K562 (cell line): ENCODE measurements around the gene LMNTD2. TPM values are rescaled to one million over a fixed set of nuclear protein-coding genes. Genes with fewer than 3 reads are reported as not detected.
A peak's percentile ranks its signal among the peaks of the same experiment; 100 is the strongest.

Experiments
- ETV5 ChIP-seq: sonication (generic); formaldehyde crosslinking; IDR thresholded peaks from 2 replicates; pipeline ENCODE4 v1.4.0; 2020; ENCODE audit warnings: low read depth, mild to moderate bottlenecking, missing genetic modification reagents
- FOXM1 ChIP-seq, 2 experiments: fragments of 450-650 bp in 1 of 2; sonication (generic) in 1 of 2; formaldehyde crosslinking in 1 of 2; IDR thresholded peaks; 2 replicates each; pipeline versions ENCODE4 v1.6.1 to v1.9.0; 2017 to 2022; ENCODE audit warnings: low read depth in 2 of 2, mild to moderate bottlenecking in 2 of 2, missing genetic modification reagents in 1 of 2, moderate library complexity in 1 of 2
- MYNN ChIP-seq, 2 experiments: sonication (generic); formaldehyde crosslinking in 1 of 2; IDR thresholded peaks; 2 replicates each; pipeline versions ENCODE4 v1.5.0 to v1.6.1; 2016 to 2020; ENCODE audit warnings: antibody characterized with exemption in 1 of 2, missing genetic modification reagents in 1 of 2
- ZNF184 ChIP-seq: sonication (generic); formaldehyde crosslinking; IDR thresholded peaks from 2 replicates; pipeline ENCODE4 v1.5.0; 2020; ENCODE audit warnings: missing genetic modification reagents
- ZNF586 ChIP-seq: fragments of 450-650 bp; formaldehyde crosslinking; conservative IDR thresholded peaks from 2 replicates; pipeline ENCODE4 v1.4.0; 2020; ENCODE audit warnings: mild to moderate bottlenecking, moderate library complexity
- polyA plus RNA-seq, 8 experiments: library from polyadenylated mRNA; depleted of rRNA in 4 of 8; stranded (reverse) in 5 of 8; unstranded in 3 of 8; fragments of >200 nt; fragmentation: Nextera tagmentation in 2 of 8; fragmentation: Illumina TruSeq in 1 of 8; extraction: Ambion mirVana in 2 of 8; extraction: Trizol in 1 of 8; gene quantifications; 2 replicates each; pipeline versions ENCODE4 v1.2.1 to v1.2.3, GENCODE V29; 2011 to 2014; ENCODE audit warnings: inconsistent platforms in 1 of 8, missing spikeins in 1 of 8
- total RNA-seq, 7 experiments: library from RNA; depleted of rRNA in 6 of 7; stranded (reverse); fragments of >200 nt in 6 of 7; fragmentation: Illumina TruSeq in 2 of 7; extraction: Trizol in 2 of 7; gene quantifications; 2 replicates each; pipeline versions ENCODE4 v1.2.1 to v1.2.3, GENCODE V29; 2011 to 2021; ENCODE audit warnings: low replicate concordance in 1 of 7
- TF ChIP-seq, protein P1 (sequence below): fragments of 250-450 bp; sonication (Bioruptor Pico); IDR thresholded peaks from 2 replicates; pipeline ENCODE4 v1.5.1; 2021; ENCODE audit warnings: mild to moderate bottlenecking
- TF ChIP-seq, protein P2 (sequence below): sonication (generic); formaldehyde crosslinking; IDR thresholded peaks from 2 replicates; pipeline ENCODE4 v1.8.0; 2022; ENCODE audit warnings: mild to moderate bottlenecking, missing genetic modification reagents
- TF ChIP-seq, protein P3 (sequence below): sonication (generic); formaldehyde crosslinking; IDR thresholded peaks from 2 replicates; pipeline ENCODE4 v1.8.0; 2023; ENCODE audit warnings: mild to moderate bottlenecking, missing genetic modification reagents
- TF ChIP-seq, protein P4 (sequence below): fragments of 250-450 bp; sonication (Bioruptor Pico); IDR thresholded peaks from 2 replicates; pipeline ENCODE4 v1.4.0; 2020; ENCODE audit warnings: mild to moderate bottlenecking, moderate library complexity
- TF ChIP-seq, protein P5 (sequence below): fragments of 200-800 bp; sonication (Bioruptor generic); IDR thresholded peaks from 2 replicates; pipeline ENCODE4 v1.6.1; 2017; ENCODE audit warnings: missing genetic modification characterization, missing compliant biosample characterization
- TF ChIP-seq, protein P6 (sequence below): fragments of 450-650 bp; IDR thresholded peaks from 2 replicates; pipeline ENCODE4 v1.6.1; 2017; ENCODE audit warnings: antibody characterized with exemption

LMNTD2 gene
- total and polyA plus RNA-seq, 9 of the 15 experiments (the other 6 are each of a cell fraction or from before 2014, with no cell fraction given), result 0.48 to 4.2 (median 1.5) TPM; not detected in 3

DNA sequence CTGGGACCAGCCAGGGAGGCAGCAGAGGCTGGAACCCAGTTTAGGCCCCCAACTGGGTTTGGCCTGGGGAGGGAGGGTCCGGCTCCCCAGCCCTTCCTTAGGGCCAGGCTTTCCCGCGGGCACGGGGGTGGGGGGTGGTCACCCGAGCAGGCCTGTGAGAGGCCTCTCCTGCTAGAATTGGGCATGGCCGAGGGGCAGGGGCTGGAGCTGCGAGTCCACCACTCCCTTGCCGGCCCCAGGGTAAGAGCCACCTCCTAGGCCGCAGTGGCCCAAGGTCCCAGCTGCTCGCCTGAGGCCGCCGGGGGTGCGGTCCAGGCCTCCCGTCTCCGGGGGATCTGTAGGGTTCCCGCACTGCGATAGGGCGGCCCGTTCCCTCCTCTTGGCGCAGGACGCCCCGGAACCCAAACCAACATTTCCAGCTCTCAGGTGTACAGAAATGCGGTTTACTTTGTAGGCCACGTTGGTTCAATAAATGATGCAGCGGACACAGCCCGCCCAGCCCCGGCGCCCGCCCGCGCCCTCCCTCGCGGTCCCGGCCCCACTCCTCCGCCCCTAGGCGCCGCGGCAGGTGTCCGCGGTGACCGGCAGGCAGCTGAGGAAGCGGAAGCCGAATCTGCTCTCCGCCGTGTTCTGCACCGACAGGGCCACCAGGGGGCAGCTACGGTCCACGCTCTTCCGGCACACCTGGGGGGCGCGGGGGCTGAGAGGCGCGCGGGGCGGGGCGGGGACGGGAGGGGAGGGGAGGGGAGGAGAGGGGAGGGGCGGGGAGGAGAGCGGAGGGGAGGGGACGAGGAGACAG, 5.9 kb downstream of the LMNTD2 start (continued):
- TF ChIP-seq MYNN (IDR thresholded peaks at IDR 0.05), result no peak
- TF ChIP-seq MYNN (CRISPR knock-in tag; IDR thresholded peaks at IDR 0.05), result no peak
- no peak for TF ChIP-seq ZNF184
- TF ChIP-seq ETV5 (CRISPR knock-in tag), result no peak
- TF ChIP-seq, protein P1, sequence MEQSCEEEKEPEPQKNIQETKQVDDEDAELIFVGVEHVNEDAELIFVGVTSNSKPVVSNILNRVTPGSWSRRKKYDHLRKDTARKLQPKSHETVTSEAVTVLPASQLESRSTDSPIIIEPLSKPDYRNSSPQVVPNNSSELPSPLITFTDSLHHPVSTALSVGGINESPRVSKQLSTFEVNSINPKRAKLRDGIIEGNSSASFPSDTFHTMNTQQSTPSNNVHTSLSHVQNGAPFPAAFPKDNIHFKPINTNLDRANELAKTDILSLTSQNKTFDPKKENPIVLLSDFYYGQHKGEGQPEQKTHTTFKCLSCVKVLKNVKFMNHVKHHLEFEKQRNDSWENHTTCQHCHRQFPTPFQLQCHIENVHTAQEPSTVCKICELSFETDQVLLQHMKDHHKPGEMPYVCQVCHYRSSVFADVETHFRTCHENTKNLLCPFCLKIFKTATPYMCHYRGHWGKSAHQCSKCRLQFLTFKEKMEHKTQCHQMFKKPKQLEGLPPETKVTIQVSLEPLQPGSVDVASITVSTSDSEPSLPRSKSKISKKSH (CRISPR knock-in tag), result no peak
- TF ChIP-seq, protein P2, sequence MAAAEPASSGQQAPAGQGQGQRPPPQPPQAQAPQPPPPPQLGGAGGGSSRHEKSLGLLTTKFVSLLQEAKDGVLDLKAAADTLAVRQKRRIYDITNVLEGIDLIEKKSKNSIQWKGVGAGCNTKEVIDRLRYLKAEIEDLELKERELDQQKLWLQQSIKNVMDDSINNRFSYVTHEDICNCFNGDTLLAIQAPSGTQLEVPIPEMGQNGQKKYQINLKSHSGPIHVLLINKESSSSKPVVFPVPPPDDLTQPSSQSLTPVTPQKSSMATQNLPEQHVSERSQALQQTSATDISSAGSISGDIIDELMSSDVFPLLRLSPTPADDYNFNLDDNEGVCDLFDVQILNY (CRISPR knock-in tag), result no peak
- TF ChIP-seq, protein P3, sequence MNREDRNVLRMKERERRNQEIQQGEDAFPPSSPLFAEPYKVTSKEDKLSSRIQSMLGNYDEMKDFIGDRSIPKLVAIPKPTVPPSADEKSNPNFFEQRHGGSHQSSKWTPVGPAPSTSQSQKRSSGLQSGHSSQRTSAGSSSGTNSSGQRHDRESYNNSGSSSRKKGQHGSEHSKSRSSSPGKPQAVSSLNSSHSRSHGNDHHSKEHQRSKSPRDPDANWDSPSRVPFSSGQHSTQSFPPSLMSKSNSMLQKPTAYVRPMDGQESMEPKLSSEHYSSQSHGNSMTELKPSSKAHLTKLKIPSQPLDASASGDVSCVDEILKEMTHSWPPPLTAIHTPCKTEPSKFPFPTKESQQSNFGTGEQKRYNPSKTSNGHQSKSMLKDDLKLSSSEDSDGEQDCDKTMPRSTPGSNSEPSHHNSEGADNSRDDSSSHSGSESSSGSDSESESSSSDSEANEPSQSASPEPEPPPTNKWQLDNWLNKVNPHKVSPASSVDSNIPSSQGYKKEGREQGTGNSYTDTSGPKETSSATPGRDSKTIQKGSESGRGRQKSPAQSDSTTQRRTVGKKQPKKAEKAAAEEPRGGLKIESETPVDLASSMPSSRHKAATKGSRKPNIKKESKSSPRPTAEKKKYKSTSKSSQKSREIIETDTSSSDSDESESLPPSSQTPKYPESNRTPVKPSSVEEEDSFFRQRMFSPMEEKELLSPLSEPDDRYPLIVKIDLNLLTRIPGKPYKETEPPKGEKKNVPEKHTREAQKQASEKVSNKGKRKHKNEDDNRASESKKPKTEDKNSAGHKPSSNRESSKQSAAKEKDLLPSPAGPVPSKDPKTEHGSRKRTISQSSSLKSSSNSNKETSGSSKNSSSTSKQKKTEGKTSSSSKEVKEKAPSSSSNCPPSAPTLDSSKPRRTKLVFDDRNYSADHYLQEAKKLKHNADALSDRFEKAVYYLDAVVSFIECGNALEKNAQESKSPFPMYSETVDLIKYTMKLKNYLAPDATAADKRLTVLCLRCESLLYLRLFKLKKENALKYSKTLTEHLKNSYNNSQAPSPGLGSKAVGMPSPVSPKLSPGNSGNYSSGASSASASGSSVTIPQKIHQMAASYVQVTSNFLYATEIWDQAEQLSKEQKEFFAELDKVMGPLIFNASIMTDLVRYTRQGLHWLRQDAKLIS (CRISPR knock-in tag), result no peak
- no peak for TF ChIP-seq FOXM1 (IDR thresholded peaks at IDR 0.05; ENCODE audit: low read depth)
- no peak for TF ChIP-seq FOXM1 (CRISPR knock-in tag; IDR thresholded peaks at IDR 0.05; ENCODE audit: low read depth)
- no peak for TF ChIP-seq ZNF586 (CRISPR knock-in tag)
- TF ChIP-seq, protein P4, sequence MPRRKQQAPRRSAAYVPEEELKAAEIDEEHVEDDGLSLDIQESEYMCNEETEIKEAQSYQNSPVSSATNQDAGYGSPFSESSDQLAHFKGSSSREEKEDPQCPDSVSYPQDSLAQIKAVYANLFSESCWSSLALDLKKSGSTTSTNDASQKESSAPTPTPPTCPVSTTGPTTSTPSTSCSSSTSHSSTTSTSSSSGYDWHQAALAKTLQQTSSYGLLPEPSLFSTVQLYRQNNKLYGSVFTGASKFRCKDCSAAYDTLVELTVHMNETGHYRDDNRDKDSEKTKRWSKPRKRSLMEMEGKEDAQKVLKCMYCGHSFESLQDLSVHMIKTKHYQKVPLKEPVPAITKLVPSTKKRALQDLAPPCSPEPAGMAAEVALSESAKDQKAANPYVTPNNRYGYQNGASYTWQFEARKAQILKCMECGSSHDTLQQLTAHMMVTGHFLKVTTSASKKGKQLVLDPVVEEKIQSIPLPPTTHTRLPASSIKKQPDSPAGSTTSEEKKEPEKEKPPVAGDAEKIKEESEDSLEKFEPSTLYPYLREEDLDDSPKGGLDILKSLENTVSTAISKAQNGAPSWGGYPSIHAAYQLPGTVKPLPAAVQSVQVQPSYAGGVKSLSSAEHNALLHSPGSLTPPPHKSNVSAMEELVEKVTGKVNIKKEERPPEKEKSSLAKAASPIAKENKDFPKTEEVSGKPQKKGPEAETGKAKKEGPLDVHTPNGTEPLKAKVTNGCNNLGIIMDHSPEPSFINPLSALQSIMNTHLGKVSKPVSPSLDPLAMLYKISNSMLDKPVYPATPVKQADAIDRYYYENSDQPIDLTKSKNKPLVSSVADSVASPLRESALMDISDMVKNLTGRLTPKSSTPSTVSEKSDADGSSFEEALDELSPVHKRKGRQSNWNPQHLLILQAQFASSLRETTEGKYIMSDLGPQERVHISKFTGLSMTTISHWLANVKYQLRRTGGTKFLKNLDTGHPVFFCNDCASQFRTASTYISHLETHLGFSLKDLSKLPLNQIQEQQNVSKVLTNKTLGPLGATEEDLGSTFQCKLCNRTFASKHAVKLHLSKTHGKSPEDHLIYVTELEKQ (CRISPR knock-in tag), result no peak
- TF ChIP-seq, protein P5, sequence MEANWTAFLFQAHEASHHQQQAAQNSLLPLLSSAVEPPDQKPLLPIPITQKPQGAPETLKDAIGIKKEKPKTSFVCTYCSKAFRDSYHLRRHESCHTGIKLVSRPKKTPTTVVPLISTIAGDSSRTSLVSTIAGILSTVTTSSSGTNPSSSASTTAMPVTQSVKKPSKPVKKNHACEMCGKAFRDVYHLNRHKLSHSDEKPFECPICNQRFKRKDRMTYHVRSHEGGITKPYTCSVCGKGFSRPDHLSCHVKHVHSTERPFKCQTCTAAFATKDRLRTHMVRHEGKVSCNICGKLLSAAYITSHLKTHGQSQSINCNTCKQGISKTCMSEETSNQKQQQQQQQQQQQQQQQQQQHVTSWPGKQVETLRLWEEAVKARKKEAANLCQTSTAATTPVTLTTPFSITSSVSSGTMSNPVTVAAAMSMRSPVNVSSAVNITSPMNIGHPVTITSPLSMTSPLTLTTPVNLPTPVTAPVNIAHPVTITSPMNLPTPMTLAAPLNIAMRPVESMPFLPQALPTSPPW (CRISPR knock-in tag), result peak; percentile 94
- TF ChIP-seq, protein P6, sequence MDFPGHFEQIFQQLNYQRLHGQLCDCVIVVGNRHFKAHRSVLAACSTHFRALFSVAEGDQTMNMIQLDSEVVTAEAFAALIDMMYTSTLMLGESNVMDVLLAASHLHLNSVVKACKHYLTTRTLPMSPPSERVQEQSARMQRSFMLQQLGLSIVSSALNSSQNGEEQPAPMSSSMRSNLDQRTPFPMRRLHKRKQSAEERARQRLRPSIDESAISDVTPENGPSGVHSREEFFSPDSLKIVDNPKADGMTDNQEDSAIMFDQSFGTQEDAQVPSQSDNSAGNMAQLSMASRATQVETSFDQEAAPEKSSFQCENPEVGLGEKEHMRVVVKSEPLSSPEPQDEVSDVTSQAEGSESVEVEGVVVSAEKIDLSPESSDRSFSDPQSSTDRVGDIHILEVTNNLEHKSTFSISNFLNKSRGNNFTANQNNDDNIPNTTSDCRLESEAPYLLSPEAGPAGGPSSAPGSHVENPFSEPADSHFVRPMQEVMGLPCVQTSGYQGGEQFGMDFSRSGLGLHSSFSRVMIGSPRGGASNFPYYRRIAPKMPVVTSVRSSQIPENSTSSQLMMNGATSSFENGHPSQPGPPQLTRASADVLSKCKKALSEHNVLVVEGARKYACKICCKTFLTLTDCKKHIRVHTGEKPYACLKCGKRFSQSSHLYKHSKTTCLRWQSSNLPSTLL, result no peak
